Measurements from ENCODE around the gene RPS10. TPM values are rescaled to one million over a fixed set of nuclear protein-coding genes. Genes with fewer than 3 reads are reported as not detected.

Gene RPS10
- total and polyA plus RNA-seq, 2 of the 8 experiments (the other 6 are each of a cell fraction or from before 2014, with no cell fraction given): 2,408 to 11,142 TPM

- H3K79me2 ChIP-seq (ENCODE audit: control insufficient read depth in 1 of 2, insufficient read depth in 2 of 2, low read length in 2 of 2): no peaks in the 10 kb centered on the region
- H3K36me3 ChIP-seq (ENCODE audit: control insufficient read depth in 2 of 4, insufficient read depth in 4 of 4, low read length in 3 of 4): no peaks in the 10 kb centered on the region
- no peak overlapping the region for H3K56ac ChIP-seq (replicated peaks; ENCODE audit: insufficient read length, low read depth, low read length)
- H2BK15ac ChIP-seq (ENCODE audit: low read length): no peak overlapping the region
- CTCF ChIA-PET (ENCODE audit: partially characterized antibody): interaction anchor here (0.5 to 13.0 kb wide), 5 partner anchors 12 to 289 kb away, joined by 3 to 213 read pairs (median 4); no protein-coding TSS in a partner anchor
- H4K91ac ChIP-seq (replicated peaks; ENCODE audit: insufficient read length, low read length): no peak overlapping the region
- no peak overlapping the region for H4K8ac ChIP-seq (ENCODE audit: extremely low read depth, insufficient read depth, low read length)
- peaks cover 14% of the 10 kb centered on the region for H3K23me2 ChIP-seq (ENCODE audit: low read depth, low read length)
- H4K20me1 ChIP-seq (replicated peaks in 1 of 2; ENCODE audit: control insufficient read depth in 1 of 2, insufficient read depth in 2 of 2, low read length in 2 of 2): no peaks in the 10 kb centered on the region
- no peak overlapping the region for H4K5ac ChIP-seq (ENCODE audit: insufficient read length, low read depth, low read length)
- H3K14ac ChIP-seq (ENCODE audit: insufficient read length): no peak overlapping the region
- H3K18ac ChIP-seq (ENCODE audit: extremely low read depth, low read length): no peak overlapping the region
- H2BK5ac ChIP-seq (ENCODE audit: low read depth, low read length): no peak overlapping the region; the same call in 1 of the 2 replicates
- H3K4me2 ChIP-seq (ENCODE audit: insufficient read depth in 1 of 2, low read depth in 2 of 2, low read length in 2 of 2): no peak overlapping the region
- H2AK5ac ChIP-seq (ENCODE audit: low read depth, low read length): no peak overlapping the region
- WGBS, 2 experiments (ENCODE audit: extremely low coverage in 1 of 2, insufficient coverage in 1 of 2, insufficient read length in 1 of 2, insufficient replicate concordance in 2 of 2, low coverage in 1 of 2, low lambda C conversion rate in 2 of 2, missing lambda C conversion rate in 1 of 2): 94% methylated on average over 2 of the region's 2 CpGs; no CpG with 5 or more reads in 1 of the 2 experiments
- H3K27ac ChIP-seq (ENCODE audit: low read depth, low read length): no peak overlapping the region
- H2BK120ac ChIP-seq (replicated peaks; ENCODE audit: low read depth, low read length): no peak overlapping the region
- POLR2A ChIA-PET (ENCODE audit: partially characterized antibody): interaction anchor here (0.6 to 1.5 kb wide), 3 partner anchors 37 to 68 kb away, joined by 3 to 9 read pairs (median 5); partner anchors contain the start of gene RPS10
- H3K23ac ChIP-seq (ENCODE audit: insufficient read length): no peak overlapping the region
- DNase-seq (ENCODE audit: low read depth in 1 of 2, low spot score in 2 of 2): no peak
- no peak overlapping the region for H3K4ac ChIP-seq (replicated peaks; ENCODE audit: insufficient read length, low read depth, low read length)
- no peak for FAIRE-seq
- no peaks in the 10 kb centered on the region for H3K9me3 ChIP-seq (ENCODE audit: insufficient read depth in 2 of 2, low read depth in 1 of 2, low read length in 1 of 2)
- H2BK20ac ChIP-seq (ENCODE audit: low read length): no peak overlapping the region
- no peaks in the 10 kb centered on the region for H3K79me1 ChIP-seq (ENCODE audit: low read depth, low read length)
- H3K27me3 ChIP-seq (replicated peaks in 1 of 4; ENCODE audit: control insufficient read depth in 3 of 4, extremely low read depth in 1 of 4, insufficient read depth in 3 of 4, low read length in 3 of 4): peaks cover 0 to 11% (median 8%) of the 10 kb centered on the region in 4 experiments; a peak in 4 of 7 replicates
- no peak overlapping the region for H2AFZ ChIP-seq (ENCODE audit: low read length)
- H2BK12ac ChIP-seq (ENCODE audit: low read depth, low read length): no peak overlapping the region
- H3K4me3 ChIP-seq (ENCODE audit: extremely low read depth in 1 of 4, insufficient read depth in 2 of 4, low read depth in 3 of 4, low read length in 4 of 4): no peak overlapping the region
- no peak overlapping the region for H3K9ac ChIP-seq (replicated peaks in 1 of 4; ENCODE audit: extremely low read depth in 1 of 4, low read depth in 3 of 4, low read length in 3 of 4)
- TF ChIP-seq HDAC2 (IDR thresholded peaks at IDR 0.05; ENCODE audit: borderline replicate concordance in 1 of 2, low read depth in 2 of 2, low read length in 2 of 2) (no peak), SAP30 (IDR thresholded peaks at IDR 0.05; ENCODE audit: insufficient read depth, insufficient replicate concordance, low read length) (no peak), FOSL1 (IDR thresholded peaks at IDR 0.05; ENCODE audit: insufficient read depth, low read depth, low read length) (no peak), GTF2F1 (IDR thresholded peaks at IDR 0.05; ENCODE audit: borderline replicate concordance, low read depth, low read length) (no peak), TAF1 (IDR thresholded peaks at IDR 0.05; ENCODE audit: low read depth, low read length) (no peak), SIN3A (conservative IDR thresholded peaks at IDR 0.05 in 1 of 2, IDR thresholded peaks at IDR 0.05 in 1 of 2; ENCODE audit: low read depth in 1 of 2, low read length in 2 of 2) (no peak), JUND (IDR thresholded peaks at IDR 0.05; ENCODE audit: low read length) (no peak)
- peaks cover 0 to 14% (median 8%) of the 10 kb centered on the region in 4 experiments; a peak in 6 of 7 replicates for H3K4me1 ChIP-seq (replicated peaks in 1 of 4; ENCODE audit: control insufficient read depth in 3 of 4, insufficient read depth in 4 of 4, low read length in 3 of 4)
Measured at GRCh38 chr6:34463299-34463698, 37.4 kb upstream of the RPS10 start.
